HUDEP-2 (cell line): ENCODE data around the gene CASP1.
"Not testable (repeated sequence)": the region's sequence is repeated elsewhere in the genome, so short reads cannot be mapped to it uniquely, and the experiment has no call there.

ENCODE experiments used
- DNase-seq, 76 experiments: peaks; one replicate each; lab custom pipeline; 2025; ENCODE audit not compliant: unreplicated experiment in 76 of 76; lab: John Stamatoyannopoulos, UW

Gene CASP1

DNA sequence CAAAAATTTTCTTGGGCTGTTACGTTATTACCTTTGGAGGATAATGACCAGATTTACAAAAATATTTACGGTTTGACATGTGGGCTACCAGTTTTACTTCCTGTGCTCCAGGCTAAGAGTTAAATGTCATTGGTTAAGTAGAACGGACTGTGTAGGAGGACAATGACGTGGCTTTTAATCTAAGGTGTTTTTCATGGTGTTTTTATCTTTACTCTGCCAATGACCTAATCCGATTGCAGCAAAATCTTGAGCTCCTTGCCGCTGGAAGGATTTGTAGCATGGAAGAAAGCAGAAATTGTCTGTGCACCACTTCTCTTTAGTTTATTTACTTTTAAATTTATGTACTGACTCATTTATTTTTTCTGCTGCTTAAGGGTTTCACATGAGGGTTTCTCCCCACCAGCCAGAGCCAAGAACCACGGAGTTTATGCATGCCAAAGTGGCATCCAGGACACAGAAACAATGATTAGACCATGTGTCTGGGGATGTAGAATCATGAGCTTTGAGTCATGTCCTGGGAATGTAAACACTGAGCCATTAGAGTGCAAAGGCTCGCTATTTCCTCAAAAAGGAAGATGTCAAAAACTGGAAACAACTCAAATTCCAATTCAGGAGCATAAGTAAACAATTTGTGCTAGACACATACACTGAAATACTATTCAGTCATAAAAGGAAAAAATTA is 12.1 kb upstream of the CASP1 start:
- no peak for DNase-seq

DNA sequence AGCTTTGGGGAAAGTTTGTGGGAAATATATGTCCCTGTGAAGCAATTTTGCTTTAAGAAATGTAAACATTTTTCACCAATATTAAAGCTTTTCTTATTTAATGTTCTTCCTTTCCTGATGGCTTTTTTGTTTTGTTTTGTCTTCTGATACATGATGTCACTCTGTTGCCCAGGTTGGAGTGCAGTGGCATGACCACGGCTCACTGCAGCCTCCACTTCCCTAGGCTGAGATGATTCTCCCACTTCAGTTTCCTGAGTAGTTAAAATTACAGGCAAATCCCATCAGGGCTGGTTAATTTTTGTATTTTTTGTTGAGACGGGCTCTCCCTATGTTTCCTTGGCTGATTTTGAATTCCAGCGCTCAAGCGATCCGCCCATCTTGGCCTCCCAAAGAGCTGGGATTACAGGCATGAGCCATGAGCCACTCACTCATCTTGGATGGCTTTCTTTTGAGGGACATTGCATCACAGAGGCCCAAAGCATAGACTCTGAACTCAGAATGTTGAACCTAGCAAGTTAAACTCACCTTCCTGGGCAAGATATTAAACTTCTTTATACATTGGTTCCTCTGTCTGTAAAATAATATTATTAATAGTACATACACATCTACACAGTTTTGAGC is 10.8 kb upstream of the CASP1 start:
- DNase-seq = no peak

DNA sequence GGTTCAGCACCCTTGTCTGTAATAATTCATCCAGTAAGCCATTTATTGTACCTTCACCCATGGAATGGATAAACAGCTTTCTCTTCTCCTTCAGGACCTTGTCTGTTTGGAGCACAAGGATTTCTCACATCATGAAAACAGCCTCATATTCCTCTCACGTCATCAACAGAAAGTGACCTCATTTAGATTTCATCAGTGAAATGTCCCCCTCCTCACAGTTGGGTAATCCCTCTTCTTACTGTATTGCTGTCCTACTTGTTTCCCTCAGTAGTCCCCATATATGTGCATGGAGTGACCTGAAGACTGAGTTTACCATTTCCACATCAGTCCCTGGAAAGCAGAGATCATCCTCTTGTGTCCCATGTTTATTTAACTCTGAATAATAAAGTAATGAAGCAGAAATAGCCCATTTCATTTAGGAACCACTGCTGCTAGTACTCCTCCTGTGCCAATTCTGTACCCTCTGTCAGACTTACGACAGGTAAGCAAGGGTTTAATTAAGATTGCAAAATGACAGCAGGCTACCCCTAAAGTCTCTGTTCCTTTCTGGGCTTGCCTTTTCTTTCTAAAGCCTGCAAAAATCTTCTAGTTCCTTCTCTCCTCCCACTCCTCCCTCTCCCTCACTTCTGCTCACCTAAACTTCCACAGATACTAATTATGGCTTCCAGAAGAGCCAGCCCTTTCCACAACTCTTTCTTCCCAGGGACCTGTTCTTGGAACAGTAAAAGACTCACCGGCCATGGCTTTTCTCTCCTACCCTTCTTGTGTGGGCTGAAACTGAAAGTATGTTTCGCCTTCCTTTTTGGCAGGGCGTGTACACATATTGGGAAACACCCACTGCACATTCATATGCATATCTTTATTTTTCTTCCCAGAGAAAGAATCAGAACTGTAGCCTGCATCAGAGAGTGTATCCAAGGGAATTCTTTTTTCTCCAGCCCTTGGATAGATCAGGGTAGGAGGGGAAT is 9.9 kb upstream of the CASP1 start, which contains the start of gene CARD16:
CARD16 (minus strand) TSS at position 779 of the 968 bp plus-strand sequence; CDS start at position 741, 38 bp downstream.
- peak in 2 of 76 experiments; percentile 2 to 3 for DNase-seq

DNA sequence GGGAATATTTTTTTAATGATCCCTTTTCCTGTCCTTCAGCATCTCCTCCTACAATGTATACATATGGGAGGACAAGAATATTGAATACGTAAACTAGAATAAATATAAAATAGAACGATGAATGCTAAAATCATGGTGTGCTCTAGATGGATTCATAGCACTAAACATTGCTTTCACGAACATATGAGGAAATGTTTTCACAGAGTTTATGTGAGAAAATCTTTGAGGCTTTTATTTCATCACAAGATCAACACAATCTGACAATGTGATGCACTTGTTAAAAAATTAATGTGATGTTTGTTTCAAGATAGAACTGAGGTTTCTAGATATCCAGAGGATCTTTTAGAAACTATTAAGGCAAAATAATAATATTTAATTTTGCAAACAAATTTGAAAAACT is 7.2 kb upstream of the CASP1 start:
- no peak for DNase-seq

DNA sequence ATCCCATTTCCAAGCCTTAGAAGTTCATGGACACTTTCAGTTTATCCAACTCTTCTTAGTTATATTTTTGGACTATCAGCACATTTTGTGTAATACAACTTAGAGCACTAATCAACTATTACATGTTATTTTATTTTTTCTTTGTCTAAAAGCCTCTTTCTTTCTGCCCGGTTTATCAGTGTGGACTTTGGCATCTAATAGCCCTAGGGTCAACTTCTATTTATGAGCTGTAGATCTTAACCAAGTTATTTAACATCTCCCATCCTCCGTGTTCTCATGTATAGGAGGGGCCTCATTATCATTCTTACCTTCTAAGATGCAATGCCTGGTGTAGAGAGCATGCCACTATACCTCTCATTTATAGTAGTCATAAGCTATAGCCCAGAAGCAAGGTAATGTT is 5.8 kb upstream of the CASP1 start:
- DNase-seq = no peak

DNA sequence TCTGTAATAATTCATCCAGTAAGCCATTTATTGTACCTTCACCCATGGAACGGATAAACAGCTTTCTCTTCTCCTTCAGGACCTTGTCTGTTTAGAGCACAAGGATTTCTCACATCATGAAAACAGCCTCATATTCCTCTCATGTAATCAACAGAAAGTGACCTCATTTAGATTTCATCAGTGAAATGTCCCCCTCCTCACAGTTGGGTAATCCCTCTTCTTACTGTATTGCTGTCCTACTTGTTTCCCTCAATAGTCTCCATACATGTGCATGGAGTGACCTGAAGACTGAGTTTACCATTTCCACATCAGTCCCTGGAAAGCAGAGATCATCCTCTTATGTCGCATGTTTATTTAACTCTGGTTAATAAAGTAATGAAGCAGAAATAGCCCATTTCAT is 556 bp downstream of the CASP1 start:
- DNase-seq = not testable (repeated sequence)

DNA sequence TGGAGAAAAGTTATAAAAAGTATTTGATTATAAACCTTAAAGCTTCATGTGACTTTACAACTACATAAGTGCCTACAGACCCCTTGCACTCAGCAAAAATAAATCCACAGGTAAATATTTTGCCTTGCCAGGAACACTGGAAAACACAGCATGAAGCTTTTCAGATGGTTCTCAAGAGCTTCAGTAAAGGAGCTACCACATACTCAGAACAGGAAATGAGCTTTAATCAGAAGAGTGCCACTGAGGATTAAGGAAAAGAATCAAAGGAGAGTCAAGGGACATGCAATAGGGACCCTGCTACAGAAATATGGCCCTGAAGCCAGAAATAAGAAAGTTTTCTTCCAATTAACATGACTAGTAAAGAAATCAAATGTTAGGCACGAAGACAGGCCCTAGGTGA is 1.2 kb downstream of the CASP1 start:
- no peak for DNase-seq

DNA sequence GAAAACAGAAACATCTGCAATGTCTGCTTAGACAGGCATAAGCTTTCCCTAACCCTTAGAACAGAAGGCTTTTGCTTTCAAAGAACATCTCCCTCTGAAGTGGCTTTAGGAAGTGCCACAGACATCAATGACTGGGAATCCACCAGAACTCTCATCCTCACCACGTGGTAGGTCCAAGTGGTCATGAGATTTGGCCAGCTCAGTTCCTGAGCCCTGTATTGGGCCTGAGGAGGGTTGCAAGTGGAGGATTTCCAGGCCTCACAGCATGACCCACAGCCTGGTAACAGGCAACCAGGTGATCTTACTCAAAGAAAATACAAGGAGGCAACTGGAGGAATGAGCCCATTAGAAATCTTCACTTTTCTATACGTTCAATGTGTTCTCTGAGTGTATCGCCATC is 1.6 kb downstream of the CASP1 start:
- DNase-seq = no peak

DNA sequence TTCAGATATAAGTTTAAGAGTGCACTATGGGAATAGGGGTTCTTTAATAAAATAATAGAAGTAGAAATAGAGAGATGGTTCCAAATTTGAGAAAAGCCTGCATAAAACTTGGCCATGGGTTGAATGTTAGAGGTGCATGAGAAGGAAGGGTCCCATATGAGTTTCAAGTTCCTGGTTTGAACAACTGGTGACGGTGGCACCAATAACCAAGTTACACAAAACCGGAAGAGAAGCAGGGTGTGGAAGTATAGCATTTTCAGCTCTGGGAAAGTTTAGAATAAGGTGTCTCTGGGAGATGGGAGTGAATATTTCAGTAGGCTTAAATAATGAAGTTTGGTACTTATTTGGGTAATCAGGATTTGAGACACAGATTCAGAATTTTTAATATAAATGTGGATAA is 2.4 kb downstream of the CASP1 start:
- no peak for DNase-seq

DNA sequence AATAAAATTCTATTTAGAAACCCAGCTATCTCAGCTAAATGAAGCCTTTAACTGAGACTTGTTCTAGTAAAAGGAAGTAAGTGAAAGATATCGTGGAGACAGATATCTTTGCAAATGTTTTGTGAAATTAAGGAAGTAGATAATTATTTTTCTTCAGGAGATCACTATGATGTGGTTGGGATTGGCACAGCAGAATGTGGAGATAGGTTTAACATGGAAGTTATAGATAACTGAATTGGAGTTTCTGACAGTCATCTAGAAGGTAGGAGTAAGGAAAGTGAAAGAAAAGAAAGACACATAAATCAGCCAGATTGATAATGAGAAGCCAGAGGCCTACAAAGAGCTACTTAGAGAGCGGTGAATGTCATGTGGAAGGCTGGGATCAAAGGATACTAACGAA is 7.3 kb downstream of the CASP1 start:
- DNase-seq = no peak

DNA sequence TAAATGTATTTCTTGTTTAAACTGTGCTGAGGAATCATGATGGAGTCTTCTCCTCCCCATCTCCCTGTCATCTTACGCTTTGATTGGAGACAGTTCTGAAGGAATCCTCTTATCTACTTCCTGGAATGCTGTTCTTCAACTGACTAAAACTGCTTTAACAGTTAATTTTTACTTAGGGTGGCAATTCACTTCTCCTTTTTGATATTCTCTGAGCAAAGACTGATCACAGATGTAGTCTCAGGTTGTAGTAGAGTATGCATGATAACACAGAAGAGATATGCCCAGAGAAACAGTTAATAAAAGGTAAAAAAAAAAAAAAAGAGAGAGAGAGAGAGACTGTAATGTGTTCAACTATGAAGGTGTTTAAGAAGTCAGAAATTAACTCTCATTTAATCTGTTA is 10.6 kb downstream of the CASP1 start:
- DNase-seq = no peak

DNA sequence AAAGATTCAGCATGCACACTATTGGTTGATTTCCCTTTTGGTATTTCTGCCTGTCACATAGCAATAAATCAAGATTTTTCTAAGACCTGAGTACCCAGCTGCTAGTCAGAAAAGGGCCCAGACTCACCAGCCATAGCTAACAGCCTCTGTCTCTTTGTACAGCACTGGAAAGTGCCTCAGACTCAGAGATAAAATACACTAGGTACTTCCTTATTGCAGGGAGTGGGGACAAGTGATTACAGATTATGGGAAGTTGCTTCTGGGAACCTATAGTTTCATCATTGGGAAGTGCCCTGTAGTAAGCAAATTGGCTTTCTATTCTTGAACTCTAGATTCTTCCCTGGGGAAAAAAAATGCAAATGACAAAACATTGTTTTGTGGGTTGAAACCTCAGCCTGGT is 11.9 kb downstream of the CASP1 start, which contains the start of gene CASP5:
CASP5 (minus strand) TSS at position 166 of the 400 bp plus-strand sequence; CDS start at position 134, 32 bp downstream.
- DNase-seq = no peak

DNA sequence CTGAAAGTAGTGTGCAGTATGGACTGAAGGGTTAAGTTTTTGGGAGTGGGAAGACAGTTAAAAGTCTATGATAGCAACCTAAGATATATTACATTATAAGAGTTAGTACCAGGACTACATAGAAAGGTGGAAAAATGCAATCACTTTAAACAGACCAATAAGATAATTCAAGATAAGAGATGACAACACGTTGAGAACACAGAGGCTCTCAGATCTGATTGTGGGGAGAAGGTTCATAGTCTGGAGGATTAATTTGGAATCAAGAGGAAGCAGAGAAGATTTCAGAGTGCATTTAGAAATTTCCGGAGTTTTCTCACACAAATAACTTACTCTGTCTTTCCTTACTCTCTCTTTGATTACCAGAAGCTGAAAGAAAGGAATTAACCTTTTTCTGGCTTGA is 12.4 kb downstream of the CASP1 start:
- no peak for DNase-seq

DNA sequence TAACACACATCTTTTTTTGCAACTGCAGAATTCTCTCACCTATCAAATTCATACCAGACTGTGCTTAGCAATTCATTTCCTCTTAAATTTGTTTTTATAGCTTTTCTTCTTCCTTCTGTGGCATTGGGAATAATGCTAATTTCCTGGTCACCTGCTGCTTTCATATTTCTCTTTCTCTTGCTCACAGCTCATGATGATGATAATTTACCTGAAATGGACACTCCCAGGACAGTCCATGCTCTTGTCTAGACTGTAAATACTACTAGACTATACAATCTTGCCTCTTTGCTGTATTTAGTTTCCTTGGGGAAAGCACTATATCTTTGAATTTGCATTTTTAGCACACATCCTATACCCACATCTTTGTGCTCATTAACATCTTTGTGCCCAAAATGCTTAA is 27.5 kb downstream of the CASP1 start:
- no peak for DNase-seq

DNA sequence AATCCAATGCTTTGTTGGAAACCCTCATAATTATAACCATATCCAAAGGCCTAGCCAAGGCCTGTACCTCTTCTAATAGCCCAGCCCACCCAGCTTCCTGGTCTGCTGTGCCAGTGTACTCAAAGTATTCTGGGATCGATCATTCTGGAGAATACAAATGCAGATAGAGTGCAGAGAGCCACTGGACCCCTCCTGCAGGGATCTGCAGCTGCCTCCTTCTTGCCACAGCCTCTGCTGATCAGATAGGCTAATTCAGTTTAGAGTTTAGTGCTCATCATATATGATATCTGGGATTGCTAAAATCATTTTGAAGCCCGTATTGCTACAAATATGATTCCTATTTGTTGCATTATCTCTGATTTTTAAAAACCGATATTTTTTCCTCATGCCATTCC is 29.5 kb downstream of the CASP1 start:
- no peak for DNase-seq

DNA sequence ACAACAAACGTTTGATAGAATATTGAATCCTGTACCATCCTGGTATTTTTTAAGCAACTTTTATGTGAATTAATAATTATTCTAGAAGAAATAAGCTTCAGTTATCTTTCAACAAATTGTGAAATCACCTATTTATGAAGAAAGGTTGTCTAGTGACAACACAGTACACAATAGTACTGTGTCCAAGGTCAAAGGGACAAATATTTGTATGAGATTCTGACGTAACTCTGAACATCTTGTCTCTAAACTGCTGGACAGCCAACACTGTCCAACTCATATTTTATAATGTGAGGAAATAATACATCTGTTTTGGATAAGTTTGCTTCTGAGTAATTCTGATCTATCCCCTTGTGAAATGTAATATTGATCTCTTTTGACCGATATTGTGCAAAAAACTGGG is 30.9 kb downstream of the CASP1 start:
- no peak for DNase-seq

DNA sequence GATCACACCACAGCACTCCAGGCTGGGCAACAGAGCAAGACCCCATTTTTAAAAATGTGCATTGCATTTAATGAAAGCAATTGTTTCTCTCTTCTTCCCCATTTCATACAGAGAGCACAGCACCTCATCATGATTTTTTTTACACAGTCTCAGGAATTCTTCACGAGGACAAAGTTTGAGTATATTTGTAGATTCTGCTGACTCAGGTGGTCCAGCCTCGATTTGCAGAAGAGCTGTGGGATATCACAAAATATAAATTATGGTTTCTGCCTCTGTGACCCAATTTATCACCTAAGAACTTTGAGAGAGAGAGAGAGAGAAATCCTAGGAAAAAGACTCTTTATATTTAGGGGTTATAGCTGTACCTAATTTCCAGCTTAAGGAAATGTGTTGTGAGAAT is 31.8 kb downstream of the CASP1 start:
- no peak for DNase-seq

DNA sequence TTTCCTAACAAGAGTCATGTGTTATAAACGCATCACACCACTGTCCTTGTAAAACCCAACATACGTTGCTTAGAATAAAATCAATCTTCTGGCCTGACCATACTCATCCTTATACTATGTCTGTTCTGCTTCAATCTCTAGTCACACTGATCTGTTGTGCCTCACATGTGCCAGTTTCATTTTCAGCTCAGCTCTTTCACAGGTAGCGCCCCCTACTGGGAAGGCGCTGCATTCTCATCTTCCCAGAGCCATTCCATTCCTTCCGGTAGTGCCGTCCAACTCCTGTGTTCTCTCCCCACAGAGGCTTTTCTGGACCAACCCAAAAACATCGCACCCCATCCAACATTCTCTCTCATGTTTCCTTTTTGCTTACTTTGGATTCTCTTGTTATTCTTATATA is 34.1 kb downstream of the CASP1 start:
- DNase-seq = peak in 13 of 76 experiments; percentile 0 to 27 (median 3)

DNA sequence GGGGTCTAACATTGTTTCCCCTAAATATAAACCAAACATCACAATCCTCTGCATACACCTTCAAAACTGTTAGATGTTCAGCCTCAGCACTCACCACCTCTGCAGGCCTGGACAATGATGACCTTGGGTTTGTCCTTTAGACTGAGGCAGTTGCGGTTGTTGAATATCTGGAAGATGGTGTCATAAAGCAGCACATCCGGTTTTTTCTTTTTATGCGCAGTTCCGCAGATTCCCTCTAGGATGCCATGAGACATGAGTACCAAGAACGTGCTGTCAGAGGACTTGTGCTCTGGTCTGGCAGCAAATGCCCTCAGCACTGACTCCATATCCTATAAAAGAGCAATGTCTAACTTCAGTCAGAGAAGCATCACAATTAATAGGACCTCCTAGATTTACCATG is 34.8 kb downstream of the CASP1 start:
- peak in 1 of 76 experiments; percentile 7 for DNase-seq

DNA sequence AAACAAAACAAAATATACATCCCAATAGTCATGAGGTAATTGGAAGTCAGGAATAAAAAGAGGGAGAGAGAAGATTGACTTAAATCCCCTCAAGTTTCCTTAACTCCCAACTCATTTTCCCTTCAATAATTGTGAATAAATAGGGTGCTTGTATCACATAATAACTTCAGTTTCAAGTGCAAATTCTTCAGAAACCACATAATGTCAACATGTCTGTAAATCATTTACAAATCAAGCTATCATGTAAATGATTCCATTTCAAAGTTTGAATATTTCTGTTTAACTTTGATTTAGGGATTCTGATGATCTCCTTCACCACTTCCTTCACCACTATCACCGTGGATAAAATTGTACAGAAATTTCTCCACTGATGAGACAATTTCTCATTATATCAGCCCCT is 35.2 kb downstream of the CASP1 start:
- no peak for DNase-seq

DNA sequence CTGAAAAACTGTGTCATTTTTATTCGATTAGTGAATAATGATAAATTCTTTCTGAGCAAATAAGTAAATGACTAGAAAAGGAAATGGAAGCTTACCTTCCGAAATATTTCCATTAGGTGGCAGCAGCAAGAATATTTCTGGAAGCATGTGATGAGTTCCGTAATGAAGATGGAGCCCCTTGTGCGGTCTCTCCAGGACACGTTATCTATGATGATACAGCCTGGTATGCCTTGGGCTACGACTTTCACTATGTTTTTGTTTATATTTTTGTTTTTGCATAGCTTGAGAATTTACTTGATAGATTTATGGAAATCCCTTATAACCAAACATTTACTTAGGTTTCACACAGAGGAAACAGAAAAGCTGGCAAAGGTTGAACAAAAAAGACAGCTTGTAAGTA is 37.7 kb downstream of the CASP1 start:
- no peak for DNase-seq
